Measurements from ENCODE around the gene KIF3B.

DNA sequence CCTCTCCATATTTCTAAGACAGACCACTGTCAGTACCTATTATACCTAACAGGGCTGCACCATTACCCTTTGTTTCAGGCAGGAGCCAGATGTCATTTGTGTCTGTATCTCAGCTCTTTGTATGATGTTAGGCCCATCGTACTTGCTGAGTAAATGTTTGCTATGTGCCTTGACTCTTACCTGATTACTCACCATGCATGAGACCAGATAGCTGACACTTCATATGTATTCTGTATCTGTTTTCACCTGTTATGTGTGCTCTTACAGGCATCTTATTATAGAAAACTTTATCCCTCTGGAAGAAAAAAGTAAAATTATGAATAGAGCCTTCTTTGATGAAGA, 49.0 kb downstream of the KIF3B start:
- TF ChIP-seq CTCF (conservative IDR thresholded peaks at IDR 0.05; ENCODE audit: low read depth, low read length) (no peak), EZH2 (IDR thresholded peaks at IDR 0.05; ENCODE audit: low read length, unreplicated experiment) (no peak)
